OCI-LY1 (cell line): Measurements from ENCODE around the gene CANT1.

Source experiments
- H2AFZ ChIP-seq: fragments of 200-600 bp; sonication (generic), shearing (Covaris generic); 2 replicates; pipeline ENCODE4 v1.6.0; 2014; ENCODE audit warnings: antibody characterized with exemption, mild to moderate bottlenecking, low read length
- H3F3A ChIP-seq: fragments of 200-600 bp; sonication (generic), shearing (Covaris generic); 2 replicates; pipeline ENCODE4 v1.6.0; 2014; ENCODE audit warnings: mild to moderate bottlenecking, antibody characterized with exemption, low read length, moderate library complexity; ENCODE audit not compliant: insufficient read depth
- H3K27ac ChIP-seq: fragments of 200-600 bp; sonication (generic); 2 replicates; pipeline ENCODE4 v1.5.1; 2014; ENCODE audit warnings: low read length, mixed run types, mild to moderate bottlenecking, low read depth; ENCODE audit not compliant: poor library complexity, severe bottlenecking
- H3K27me3 ChIP-seq: fragments of 200-600 bp; sonication (generic); 2 replicates; pipeline ENCODE4 v1.6.0; 2014; ENCODE audit warnings: antibody characterized with exemption, mild to moderate bottlenecking, low read length, moderate library complexity; ENCODE audit not compliant: insufficient read depth
- H3K36me3 ChIP-seq: fragments of 200-600 bp; sonication (generic); 2 replicates; pipeline ENCODE4 v1.6.1; 2014; ENCODE audit warnings: mild to moderate bottlenecking, antibody characterized with exemption, low read length, moderate library complexity, mixed read lengths; ENCODE audit not compliant: insufficient read depth
- H3K4me1 ChIP-seq: fragments of 200-600 bp; sonication (generic); 2 replicates; pipeline ENCODE4 v1.5.1; 2014; ENCODE audit warnings: mild to moderate bottlenecking, low read length, moderate library complexity; ENCODE audit not compliant: insufficient read depth, severe bottlenecking
- H3K4me2 ChIP-seq: fragments of 200-600 bp; sonication (generic), shearing (Covaris generic); 2 replicates; pipeline ENCODE4 v1.6.1; 2014; ENCODE audit warnings: low read length
- H3K4me3 ChIP-seq: fragments of 200-600 bp; sonication (generic); 2 replicates; pipeline ENCODE4 v1.5.1; 2014; ENCODE audit warnings: low read length, low read depth, mild to moderate bottlenecking, mixed read lengths; ENCODE audit not compliant: poor library complexity, severe bottlenecking
- H3K79me2 ChIP-seq: fragments of 200-600 bp; shearing (Covaris generic); 2 replicates; pipeline ENCODE4 v1.6.1; 2016; ENCODE audit warnings: mixed run types, low read length, mixed read lengths; ENCODE audit not compliant: insufficient read depth
- H3K9ac ChIP-seq: fragments of 200-600 bp; sonication (generic), shearing (Covaris generic); 2 replicates; pipeline ENCODE4 v1.6.1; 2014; ENCODE audit warnings: mild to moderate bottlenecking, low read length, mixed read lengths
- H3K9me2 ChIP-seq: fragments of 200-600 bp; sonication (generic), shearing (Covaris generic); 2 replicates; pipeline ENCODE4 v1.6.1; 2014; ENCODE audit warnings: low read depth, mild to moderate bottlenecking, low read length, mixed read lengths
- H3K9me3 ChIP-seq: fragments of 200-600 bp; shearing (Covaris generic); 2 replicates; pipeline ENCODE4 v1.6.1; 2014; ENCODE audit warnings: low read length, mixed read lengths
- H4K20me1 ChIP-seq: fragments of 200-600 bp; sonication (generic), shearing (Covaris generic); 2 replicates; pipeline ENCODE4 v1.6.0; 2016; ENCODE audit warnings: mild to moderate bottlenecking, low read length; ENCODE audit not compliant: insufficient read depth
- EZH2 ChIP-seq: fragments of 200-600 bp; sonication (generic), shearing (Covaris generic); IDR thresholded peaks from 2 replicates; pipeline ENCODE4 v1.8.0; 2017; ENCODE audit warnings: borderline replicate concordance, mixed run types, mild to moderate bottlenecking, antibody characterized with exemption, low read length, moderate library complexity, mixed read lengths
- TF ChIP-seq, protein P1 (sequence below): fragments of 200-600 bp; sonication (generic), shearing (Covaris generic); IDR thresholded peaks from 2 replicates; pipeline ENCODE4 v1.5.1; 2017; ENCODE audit warnings: mild to moderate bottlenecking, antibody characterized with exemption, low read length, moderate library complexity, mixed read lengths

CANT1 gene

DNA sequence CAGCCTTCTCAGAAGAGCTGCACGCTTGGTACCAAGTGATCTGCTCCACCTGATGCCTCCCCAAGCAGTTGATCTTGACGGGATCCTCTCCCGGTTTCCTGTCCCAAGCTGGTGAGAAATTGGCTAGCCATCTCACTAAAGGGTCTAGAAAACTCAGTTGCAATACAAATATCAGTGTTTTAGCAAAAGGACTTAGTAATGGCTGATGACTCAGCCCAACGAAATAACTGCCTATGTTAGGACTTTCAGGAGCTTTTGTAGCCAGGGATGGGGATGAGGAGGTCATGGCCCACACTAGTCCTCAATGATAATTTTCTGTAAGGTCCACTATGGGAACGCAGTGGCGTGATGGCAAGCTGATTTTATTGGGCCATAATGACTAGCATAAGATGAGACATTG lies 41.7 kb upstream of the CANT1 start:
- H3K27ac ChIP-seq = no peak overlapping the region
- no peak for TF ChIP-seq EZH2
- TF ChIP-seq, protein P1, sequence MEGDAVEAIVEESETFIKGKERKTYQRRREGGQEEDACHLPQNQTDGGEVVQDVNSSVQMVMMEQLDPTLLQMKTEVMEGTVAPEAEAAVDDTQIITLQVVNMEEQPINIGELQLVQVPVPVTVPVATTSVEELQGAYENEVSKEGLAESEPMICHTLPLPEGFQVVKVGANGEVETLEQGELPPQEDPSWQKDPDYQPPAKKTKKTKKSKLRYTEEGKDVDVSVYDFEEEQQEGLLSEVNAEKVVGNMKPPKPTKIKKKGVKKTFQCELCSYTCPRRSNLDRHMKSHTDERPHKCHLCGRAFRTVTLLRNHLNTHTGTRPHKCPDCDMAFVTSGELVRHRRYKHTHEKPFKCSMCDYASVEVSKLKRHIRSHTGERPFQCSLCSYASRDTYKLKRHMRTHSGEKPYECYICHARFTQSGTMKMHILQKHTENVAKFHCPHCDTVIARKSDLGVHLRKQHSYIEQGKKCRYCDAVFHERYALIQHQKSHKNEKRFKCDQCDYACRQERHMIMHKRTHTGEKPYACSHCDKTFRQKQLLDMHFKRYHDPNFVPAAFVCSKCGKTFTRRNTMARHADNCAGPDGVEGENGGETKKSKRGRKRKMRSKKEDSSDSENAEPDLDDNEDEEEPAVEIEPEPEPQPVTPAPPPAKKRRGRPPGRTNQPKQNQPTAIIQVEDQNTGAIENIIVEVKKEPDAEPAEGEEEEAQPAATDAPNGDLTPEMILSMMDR = no peak
- H3K4me1 ChIP-seq = no peaks in the 10 kb centered on the region
- no peaks in the 10 kb centered on the region for H3K36me3 ChIP-seq
- peaks cover 6% of the 10 kb centered on the region; the same call in 1 of the 2 replicates for H3K27me3 ChIP-seq
- H3K4me3 ChIP-seq = no peak overlapping the region
- H3F3A ChIP-seq = no peaks in the 10 kb centered on the region
- H3K79me2 ChIP-seq = no peaks in the 10 kb centered on the region
- no peaks in the 10 kb centered on the region for H4K20me1 ChIP-seq
- no peak overlapping the region for H2AFZ ChIP-seq
- H3K9me2 ChIP-seq = no peaks in the 10 kb centered on the region
- no peak overlapping the region for H3K9ac ChIP-seq
- H3K4me2 ChIP-seq = no peak overlapping the region
- no peaks in the 10 kb centered on the region for H3K9me3 ChIP-seq

DNA sequence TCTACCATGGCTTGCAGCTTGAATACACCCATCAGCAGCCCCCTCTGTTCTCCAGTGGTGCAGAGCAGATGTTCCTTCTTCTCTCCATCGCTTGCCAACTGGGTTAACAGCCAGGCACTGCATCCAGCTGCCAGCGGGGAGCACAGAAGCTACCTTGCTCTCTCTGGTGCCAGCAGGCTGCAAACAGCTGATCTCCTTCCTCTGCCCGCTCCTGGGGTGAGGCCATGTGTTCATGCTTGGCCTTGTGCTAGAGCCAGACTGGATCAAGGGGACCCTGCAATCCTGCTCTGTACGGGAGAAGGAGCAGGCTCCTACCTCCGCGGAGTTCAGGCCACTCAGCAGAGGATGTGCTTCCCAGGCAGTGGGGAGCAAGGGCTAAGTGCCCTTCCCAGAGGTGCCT lies 41.0 kb upstream of the CANT1 start:
- no peak overlapping the region for H3K27ac ChIP-seq
- H3K9me3 ChIP-seq = no peaks in the 10 kb centered on the region
- H3K4me3 ChIP-seq = no peak overlapping the region
- no peaks in the 10 kb centered on the region for H3K4me1 ChIP-seq
- H3K79me2 ChIP-seq = no peaks in the 10 kb centered on the region
- H2AFZ ChIP-seq = no peak overlapping the region
- no peak overlapping the region for H3K4me2 ChIP-seq
- H3K27me3 ChIP-seq = peaks cover 6% of the 10 kb centered on the region; the same call in 1 of the 2 replicates
- H3F3A ChIP-seq = no peaks in the 10 kb centered on the region
- no peaks in the 10 kb centered on the region for H3K36me3 ChIP-seq
- no peaks in the 10 kb centered on the region for H4K20me1 ChIP-seq
- TF ChIP-seq EZH2 = no peak
- TF ChIP-seq, protein P1 = no peak
- no peak overlapping the region for H3K9ac ChIP-seq
- no peaks in the 10 kb centered on the region for H3K9me2 ChIP-seq

DNA sequence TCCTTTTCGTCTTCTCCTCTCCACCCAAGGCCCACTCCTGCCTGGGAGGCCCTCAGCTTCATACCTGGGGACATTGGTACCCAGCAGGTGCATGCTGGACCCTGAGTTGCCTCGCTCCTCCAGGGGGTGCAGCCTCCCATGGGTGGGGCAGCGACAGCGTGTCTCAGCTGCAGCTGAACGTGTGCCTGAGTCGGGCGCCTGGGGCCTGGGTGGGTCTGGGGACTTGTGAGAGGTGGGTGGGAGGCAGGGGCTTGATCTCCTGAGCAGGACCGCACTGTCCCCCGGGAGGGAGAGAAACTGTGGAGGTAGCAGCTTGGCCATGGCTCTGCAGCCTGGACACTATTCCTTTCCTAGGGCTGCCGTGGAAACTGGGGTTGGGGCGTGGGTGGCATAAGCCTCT lies 40.3 kb upstream of the CANT1 start:
- Histone ChIP-seq H4K20me1 (no peaks in the 10 kb centered on the region), H3K27ac (no peak overlapping the region), H3F3A (no peaks in the 10 kb centered on the region), H3K9ac (no peak overlapping the region), H3K4me2 (no peak overlapping the region), H3K4me1 (no peaks in the 10 kb centered on the region), H3K9me3 (no peaks in the 10 kb centered on the region), H3K27me3 (peaks cover 6% of the 10 kb centered on the region; the same call in 1 of the 2 replicates), H3K9me2 (no peaks in the 10 kb centered on the region), H3K79me2 (no peaks in the 10 kb centered on the region), H2AFZ (no peak overlapping the region), H3K36me3 (no peaks in the 10 kb centered on the region), H3K4me3 (no peak overlapping the region)
- TF ChIP-seq EZH2 = no peak
- TF ChIP-seq, protein P1 = no peak
